ENCODE measurements around the gene CHPF2.

Gene CHPF2

GRCh38 chr7:151191544-151191943 is 40.7 kb upstream of the CHPF2 start:
- H3K27ac ChIP-seq, result no peak overlapping the region
- no peak for TF ChIP-seq CTCF (conservative IDR thresholded peaks at IDR 0.05)

- H3K27ac ChIP-seq, result no peak overlapping the region
- no peak for TF ChIP-seq CTCF (conservative IDR thresholded peaks at IDR 0.05)
These were observed 40.2 kb upstream of the CHPF2 start for GRCh38 chr7:151192002-151192539.

GRCh38 chr7:151193203-151193978 is 38.9 kb upstream of the CHPF2 start:
- H3K27ac ChIP-seq, result no peak overlapping the region
- TF ChIP-seq CTCF (conservative IDR thresholded peaks at IDR 0.05), result no peak

GRCh38 chr7:151194188-151194587 is 38.1 kb upstream of the CHPF2 start:
- no peak for TF ChIP-seq CTCF (conservative IDR thresholded peaks at IDR 0.05)
- no peak overlapping the region for H3K27ac ChIP-seq

GRCh38 chr7:151195616-151196450 is 36.5 kb upstream of the CHPF2 start:
- no peak overlapping the region for H3K27ac ChIP-seq
- no peak for TF ChIP-seq CTCF (conservative IDR thresholded peaks at IDR 0.05)

GRCh38 chr7:151197932-151198331 is 34.4 kb upstream of the CHPF2 start:
- H3K27ac ChIP-seq, result no peak overlapping the region
- TF ChIP-seq CTCF (conservative IDR thresholded peaks at IDR 0.05), result no peak
